HG02870 (cell line): ENCODE results near the gene OR51V1.
"Not testable (repeated sequence)": the region's sequence is repeated elsewhere in the genome, so short reads cannot be mapped to it uniquely, and the experiment has no call there.

Experiments
- ATAC-seq: cut with Tn5 transposase; IDR thresholded peaks from one replicate; pipeline ENCODE4 v1.9.1; 2021; ENCODE audit warnings: mild to moderate bottlenecking, moderate library complexity; ENCODE audit not compliant: unreplicated experiment

Gene OR51V1

GRCh38 chr11:5200582-5200981 lies at the start of gene OR51V1:
OR51V1 (minus strand) TSS chr11:5200682; CDS start chr11:5200682, 0 bp downstream.
- ATAC-seq = no peak

- ATAC-seq = not testable (repeated sequence)
These were observed 49.4 kb upstream of the OR51V1 start, which contains the start of gene HBG1 for GRCh38 chr11:5249807-5250396. HBG1 (minus strand) TSS chr11:5249857; CDS start chr11:5249804, 53 bp downstream.

- ATAC-seq = not testable (repeated sequence)
These were observed 48.0 kb upstream of the OR51V1 start for GRCh38 chr11:5248498-5248897.

GRCh38 chr11:5247472-5248192 lies 47.1 kb upstream of the OR51V1 start:
- no peak for ATAC-seq

GRCh38 chr11:5246772-5247471 lies 46.4 kb upstream of the OR51V1 start:
- ATAC-seq = no peak

- no peak for ATAC-seq
These were observed 44.7 kb upstream of the OR51V1 start for GRCh38 chr11:5245155-5245554.

GRCh38 chr11:5243816-5244180 lies 43.3 kb upstream of the OR51V1 start:
- ATAC-seq = no peak

- peak; percentile 74 for ATAC-seq
These were observed 42.7 kb upstream of the OR51V1 start for GRCh38 chr11:5242933-5243815.

- ATAC-seq = no peak
These were observed 41.7 kb upstream of the OR51V1 start for GRCh38 chr11:5242208-5242607.

GRCh38 chr11:5241458-5241857 lies 41.0 kb upstream of the OR51V1 start:
- no peak for ATAC-seq

- ATAC-seq = no peak
These were observed 40.0 kb upstream of the OR51V1 start for GRCh38 chr11:5240458-5240857.

GRCh38 chr11:5240056-5240455 lies 39.6 kb upstream of the OR51V1 start:
- no peak for ATAC-seq

GRCh38 chr11:5239046-5239445 lies 38.6 kb upstream of the OR51V1 start:
- ATAC-seq = no peak

- ATAC-seq = no peak
These were observed 38.0 kb upstream of the OR51V1 start for GRCh38 chr11:5238486-5238885.

- no peak for ATAC-seq
These were observed 36.9 kb upstream of the OR51V1 start for GRCh38 chr11:5237420-5237819.

- no peak for ATAC-seq
These were observed 35.0 kb upstream of the OR51V1 start for GRCh38 chr11:5235364-5236095.

- ATAC-seq = peak; percentile 77
These were observed 33.9 kb upstream of the OR51V1 start, which contains the start of gene HBD for GRCh38 chr11:5234381-5234834. HBD (minus strand) TSS chr11:5234483; CDS start chr11:5234433, 50 bp downstream.

- ATAC-seq = no peak
These were observed 32.8 kb upstream of the OR51V1 start for GRCh38 chr11:5233307-5233706.

- ATAC-seq = no peak
These were observed 32.3 kb upstream of the OR51V1 start for GRCh38 chr11:5232821-5233220.

- ATAC-seq = no peak
These were observed 31.7 kb upstream of the OR51V1 start for GRCh38 chr11:5232176-5232575.
